HG03095 (cell line): ENCODE data around the gene LANCL2.
"Not testable (repeated sequence)": the region's sequence is repeated elsewhere in the genome, so short reads cannot be mapped to it uniquely, and the experiment has no call there.

Source experiments
- ATAC-seq: cut with Tn5 transposase; IDR thresholded peaks from one replicate; pipeline ENCODE4 v1.9.1; 2021; ENCODE audit warnings: moderate library complexity; ENCODE audit not compliant: unreplicated experiment

Gene LANCL2

GRCh38 chr7:55469271-55469681, 104.1 kb downstream of the LANCL2 start:
- ATAC-seq, result no peak

GRCh38 chr7:55469721-55470120, 104.6 kb downstream of the LANCL2 start:
- ATAC-seq, result no peak

DNA sequence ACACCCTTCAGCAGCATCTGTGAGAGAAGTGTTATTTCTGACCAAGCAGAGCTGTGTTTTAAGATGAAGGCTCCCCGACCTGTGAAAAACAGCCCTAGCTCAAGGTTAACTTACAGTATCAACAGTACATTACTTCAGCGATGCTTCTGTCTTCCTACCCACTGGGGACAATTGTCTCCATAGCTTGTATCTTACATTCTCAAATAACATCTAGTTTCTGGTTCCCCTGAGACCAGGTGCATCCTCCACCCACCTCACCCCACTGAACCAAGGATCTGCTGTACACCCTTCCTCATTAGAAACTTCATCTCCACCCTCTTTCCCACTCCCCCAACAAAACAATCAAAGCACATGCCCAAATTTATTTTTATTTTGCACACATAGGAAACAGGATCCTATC, 105.1 kb downstream of the LANCL2 start:
- ATAC-seq, result no peak

DNA sequence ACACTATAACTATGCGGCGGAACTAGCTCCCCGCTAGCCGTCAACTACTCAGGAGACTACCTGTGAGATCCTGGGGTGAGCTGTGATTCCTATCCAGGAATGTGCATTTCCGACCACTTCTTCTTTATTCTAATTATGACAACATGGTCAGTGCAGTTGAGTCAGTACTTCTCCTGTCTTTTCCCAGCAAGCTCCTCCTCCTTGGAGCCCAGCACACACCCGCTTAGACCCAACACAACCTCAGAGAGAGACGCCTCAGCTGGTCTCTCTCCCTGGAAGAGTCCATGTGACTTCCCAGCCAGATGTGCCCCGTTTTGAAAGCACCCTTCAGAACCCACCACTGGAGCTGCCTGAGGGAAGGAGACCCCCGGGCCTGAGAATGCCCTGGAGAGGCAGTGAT, 106.5 kb downstream of the LANCL2 start:
- ATAC-seq, result not testable (repeated sequence)

DNA sequence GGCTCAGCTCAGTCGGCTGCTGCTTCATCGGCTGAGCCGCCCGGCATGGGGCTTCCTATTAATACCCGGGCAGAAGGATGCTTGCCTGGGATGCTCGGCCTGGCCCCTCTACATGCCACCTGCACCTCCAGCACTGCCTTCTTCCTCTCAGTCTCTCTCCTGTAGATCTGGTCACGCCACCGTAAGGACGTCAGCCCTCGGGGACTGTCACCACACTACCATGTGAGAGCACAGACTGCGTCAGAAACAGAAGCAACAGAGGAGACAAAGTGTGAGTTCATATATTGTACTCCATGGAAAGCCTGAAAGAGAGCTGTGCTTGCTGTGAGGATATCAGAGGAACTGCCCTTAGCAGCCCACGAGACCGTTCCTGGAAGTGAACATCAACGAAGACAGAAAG, 107.3 kb downstream of the LANCL2 start:
- ATAC-seq, result not testable (repeated sequence)

DNA sequence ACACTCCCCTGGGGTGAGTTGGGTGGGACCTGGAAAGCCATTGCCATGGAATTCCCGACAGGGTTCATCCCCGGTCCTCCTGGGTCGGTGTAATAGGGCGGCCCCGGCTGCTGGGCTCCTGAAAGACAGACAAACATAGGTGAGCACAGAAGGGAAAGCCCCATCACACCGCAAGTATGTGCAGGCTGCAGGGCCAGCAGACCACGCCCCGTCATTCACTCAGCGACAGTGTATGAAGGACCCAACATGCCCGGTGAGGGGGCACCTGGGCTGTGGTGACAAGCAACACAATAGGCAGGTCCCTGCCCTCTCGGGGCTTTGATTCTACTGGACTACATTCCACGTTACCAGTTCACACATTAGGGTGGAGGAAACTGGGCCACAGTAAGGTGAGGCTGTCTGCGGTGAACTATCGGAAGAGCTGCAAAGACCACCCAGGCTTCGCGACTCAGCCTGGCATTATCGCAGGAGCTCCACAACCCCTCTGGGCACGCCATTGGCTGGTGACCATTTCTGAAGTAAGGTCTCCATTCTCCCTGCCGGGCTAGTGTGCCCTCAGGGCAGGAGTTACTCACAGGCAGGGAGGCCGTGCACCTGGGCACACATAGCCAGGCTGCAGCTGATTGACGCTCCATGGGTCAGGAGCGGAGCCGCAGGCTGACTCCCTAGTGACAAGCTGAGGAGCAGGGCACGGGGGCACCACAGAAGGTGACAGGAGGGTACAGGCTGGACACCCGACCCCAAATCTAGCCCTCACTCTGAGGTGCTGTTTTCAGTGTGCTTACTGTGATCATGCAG, 108.0 kb downstream of the LANCL2 start:
- ATAC-seq, result no peak

DNA sequence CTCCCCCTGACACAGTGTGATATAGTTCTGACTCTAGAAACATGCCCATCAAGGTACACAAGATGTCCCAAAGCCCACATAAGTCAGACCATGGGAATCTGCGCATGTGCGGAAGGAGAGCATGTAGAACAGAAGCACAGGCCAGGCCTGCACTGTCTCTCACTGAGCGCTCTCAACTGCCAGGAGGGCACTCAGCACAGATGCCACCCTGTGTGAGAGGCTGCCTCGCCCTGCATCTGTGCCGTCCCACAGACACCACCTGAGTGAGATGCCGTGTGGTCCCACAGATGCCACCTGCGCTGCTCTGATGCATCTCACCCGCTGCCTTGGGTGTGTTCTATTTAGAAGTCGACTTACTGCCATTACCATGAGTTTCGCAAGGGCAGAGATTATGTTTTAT, 108.8 kb downstream of the LANCL2 start:
- no peak for ATAC-seq

DNA sequence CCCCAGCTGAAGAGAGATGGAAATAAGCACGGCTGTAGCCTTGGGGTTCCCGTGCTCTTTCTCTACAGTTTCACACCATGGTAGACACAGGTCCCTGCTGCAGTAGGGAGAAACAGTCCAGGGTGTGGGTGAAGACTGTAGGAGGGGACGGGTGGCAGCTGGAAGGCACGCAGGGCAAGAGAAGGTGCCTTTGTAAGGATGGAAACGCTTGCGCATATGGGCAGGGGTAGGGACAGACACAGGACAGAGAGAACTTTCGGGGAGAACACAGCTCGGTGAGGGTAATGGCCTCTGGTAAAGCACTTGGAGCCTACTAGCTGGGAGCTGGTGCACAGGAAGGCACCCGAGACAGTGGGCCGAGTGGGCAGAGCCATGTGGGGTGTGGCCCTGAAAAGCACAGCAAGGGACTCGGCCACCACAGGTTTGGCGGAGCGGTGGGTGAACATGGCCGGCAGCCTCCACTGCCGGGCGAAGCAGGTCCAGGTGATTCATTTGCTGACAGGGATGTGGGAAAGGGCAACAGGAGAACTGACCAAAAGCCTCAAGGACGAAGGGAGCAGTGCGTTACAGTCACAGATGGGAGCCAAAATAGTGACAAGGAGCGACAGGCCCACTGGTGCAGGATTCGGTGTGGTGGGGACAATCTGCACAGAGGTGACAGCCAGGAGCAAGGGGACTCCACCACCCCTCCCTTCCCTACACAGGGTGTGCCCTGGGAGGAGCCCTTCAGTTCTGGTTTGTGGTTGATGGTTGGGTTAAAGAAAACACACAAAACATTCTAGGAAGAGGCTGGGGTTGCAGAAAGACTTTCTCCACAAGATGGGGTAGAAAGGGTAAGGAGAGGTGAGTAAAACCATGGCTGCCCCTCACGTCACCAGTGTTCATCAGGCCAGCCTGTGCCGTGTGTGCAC, 110.1 kb downstream of the LANCL2 start:
- ATAC-seq, result no peak

GRCh38 chr7:55475855-55476803, 111.0 kb downstream of the LANCL2 start:
- ATAC-seq, result no peak

GRCh38 chr7:55476852-55477780, 112.0 kb downstream of the LANCL2 start:
- no peak for ATAC-seq

DNA sequence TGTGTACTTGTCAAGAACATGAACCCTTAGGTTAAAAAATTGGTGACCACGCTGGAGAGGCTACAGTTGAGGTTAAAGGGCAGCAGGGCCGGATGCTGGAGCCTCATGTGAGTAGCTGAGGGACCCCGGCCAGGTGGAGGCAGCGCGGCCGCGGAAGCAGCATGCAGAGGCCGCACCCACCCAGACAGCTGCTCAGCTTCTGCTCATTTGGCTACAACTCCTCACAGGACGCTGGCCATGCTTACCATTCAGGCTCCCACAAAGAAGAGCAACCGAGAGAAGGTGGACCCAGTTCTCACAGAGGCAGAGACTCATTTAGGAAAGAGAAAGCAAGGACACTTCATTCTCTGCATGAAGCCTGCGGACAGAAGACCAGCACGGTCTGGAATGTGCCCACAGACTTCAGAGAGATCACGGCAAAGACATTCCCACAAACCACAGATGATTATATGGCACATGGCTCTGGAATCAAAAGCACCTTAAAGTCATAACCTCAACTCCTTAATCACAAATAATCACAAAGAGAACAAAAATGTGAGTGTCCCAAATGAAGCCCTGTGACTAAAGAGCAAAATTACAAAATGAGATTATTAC, 112.7 kb downstream of the LANCL2 start:
- ATAC-seq, result no peak

- ATAC-seq, result no peak
These were observed 113.6 kb downstream of the LANCL2 start for GRCh38 chr7:55478700-55479099.

- ATAC-seq, result no peak
These were observed 116.0 kb downstream of the LANCL2 start for GRCh38 chr7:55481155-55481554.

GRCh38 chr7:55483046-55483445, 117.9 kb downstream of the LANCL2 start:
- ATAC-seq, result no peak
